ENCODE data around the gene CALCOCO1.

DNA sequence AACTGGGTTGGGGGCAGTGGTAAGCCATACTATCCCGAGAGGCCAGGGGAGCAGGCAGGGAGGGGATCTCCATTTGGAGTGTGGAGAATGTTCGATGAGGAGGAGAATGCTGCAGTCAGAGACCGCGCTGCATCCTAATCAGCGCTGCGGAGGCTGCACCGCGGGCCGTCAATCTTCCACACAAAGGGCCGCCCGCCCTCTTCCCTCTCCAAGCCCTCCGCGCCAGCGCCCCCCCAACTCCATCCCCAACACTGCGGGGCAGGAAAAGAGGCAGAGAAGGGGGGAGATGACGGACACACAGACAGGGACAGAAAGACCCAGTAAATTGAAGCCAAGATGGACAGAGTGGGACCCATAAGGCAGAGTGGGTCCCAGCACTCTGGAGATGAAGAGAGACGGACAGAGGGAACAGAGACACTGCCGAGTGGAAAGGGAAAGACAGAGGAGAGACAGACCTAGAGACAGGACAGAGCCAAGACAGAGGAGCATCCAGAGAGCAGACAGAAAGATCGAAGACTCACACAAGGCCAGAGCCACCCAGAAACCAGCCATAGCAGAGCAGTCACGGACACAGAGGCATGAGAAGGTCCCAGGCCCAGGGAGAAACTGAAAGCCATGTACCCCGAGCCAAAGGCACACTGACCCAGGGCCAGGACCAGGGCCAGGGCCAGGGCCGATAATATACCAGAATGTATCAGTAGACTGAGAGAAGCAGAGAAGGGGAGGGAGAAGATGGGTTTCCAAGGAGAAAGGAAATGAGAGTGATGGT, 21.0 kb upstream of the CALCOCO1 start:
- TF ChIP-seq, protein P1, sequence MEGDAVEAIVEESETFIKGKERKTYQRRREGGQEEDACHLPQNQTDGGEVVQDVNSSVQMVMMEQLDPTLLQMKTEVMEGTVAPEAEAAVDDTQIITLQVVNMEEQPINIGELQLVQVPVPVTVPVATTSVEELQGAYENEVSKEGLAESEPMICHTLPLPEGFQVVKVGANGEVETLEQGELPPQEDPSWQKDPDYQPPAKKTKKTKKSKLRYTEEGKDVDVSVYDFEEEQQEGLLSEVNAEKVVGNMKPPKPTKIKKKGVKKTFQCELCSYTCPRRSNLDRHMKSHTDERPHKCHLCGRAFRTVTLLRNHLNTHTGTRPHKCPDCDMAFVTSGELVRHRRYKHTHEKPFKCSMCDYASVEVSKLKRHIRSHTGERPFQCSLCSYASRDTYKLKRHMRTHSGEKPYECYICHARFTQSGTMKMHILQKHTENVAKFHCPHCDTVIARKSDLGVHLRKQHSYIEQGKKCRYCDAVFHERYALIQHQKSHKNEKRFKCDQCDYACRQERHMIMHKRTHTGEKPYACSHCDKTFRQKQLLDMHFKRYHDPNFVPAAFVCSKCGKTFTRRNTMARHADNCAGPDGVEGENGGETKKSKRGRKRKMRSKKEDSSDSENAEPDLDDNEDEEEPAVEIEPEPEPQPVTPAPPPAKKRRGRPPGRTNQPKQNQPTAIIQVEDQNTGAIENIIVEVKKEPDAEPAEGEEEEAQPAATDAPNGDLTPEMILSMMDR (IDR thresholded peaks at IDR 0.05) = no peak
- TF ChIP-seq POLR2A (IDR thresholded peaks at IDR 0.05) (no peak), POLR2AphosphoS5 (IDR thresholded peaks at IDR 0.05) (no peak)
